HepG2 (cell line): ENCODE measurements around the gene PLXDC2. TPM values are rescaled to one million over a fixed set of nuclear protein-coding genes. Genes with fewer than 3 reads are reported as not detected.

Experiments
- ATAC-seq: fragments of 200-7000 bp; cut with Tn5 transposase; 3 replicates; pipeline ENCODE4 v1.9.1; 2020; ENCODE audit warnings: mild to moderate bottlenecking, moderate library complexity
- BruUV-seq: library from RNA; stranded (reverse); fragments of 400-500 nt; replicated peaks from 2 replicates; lab custom pipeline; 2021; lab: Mats Ljungman, UMichigan
- CTCF ChIA-PET: fragments of 300-600 bp; formaldehyde crosslinking; extraction: SDS; loops from one replicate; lab custom pipeline; 2021; ENCODE audit warnings: low total read pairs, inconsistent platforms, low intra/inter-chr PET ratio; lab: Yijun Ruan, JAX
- POLR2A ChIA-PET: fragments of 350-600 bp; sonication (Branson Sonifier 250); formaldehyde crosslinking; loops from one replicate; lab custom pipeline; 2020; ENCODE audit warnings: antibody characterized with exemption, inconsistent platforms; lab: Yijun Ruan, JAX
- DNase-seq: peaks from one replicate; pipeline ENCODE4 v3.0.0-alpha.2; 2015; ENCODE audit warnings: low spot score
- FAIRE-seq: peaks from 3 replicates; lab custom pipeline; 2011; peaks lifted over from hg19 to GRCh38; lab: Jason Lieb, UNC
- H2AFZ ChIP-seq: one replicate; pipeline ENCODE4 v1.6.1; 2011; ENCODE audit warnings: low read length, inconsistent platforms
- H3K27ac ChIP-seq: fragments of 300-600 bp; 3 replicates; pipeline ENCODE4 v1.8.0; 2011; ENCODE audit warnings: mixed run types, mild to moderate bottlenecking, mixed read lengths, low read length, inconsistent platforms; ENCODE audit not compliant: insufficient read depth; ENCODE audit errors: extremely low read length
- H3K27me3 ChIP-seq, 2 experiments: fragments of 200-600 bp in 1 of 2; 2 replicates in 1 of 2; 3 replicates in 1 of 2; pipeline versions ENCODE4 v1.6.0 to v1.8.0; 2011; ENCODE audit warnings: low read length in 2 of 2, mild to moderate bottlenecking in 2 of 2, moderate library complexity in 2 of 2, inconsistent platforms in 1 of 2; ENCODE audit not compliant: insufficient read depth in 2 of 2, control insufficient read depth in 1 of 2
- H3K36me3 ChIP-seq, 2 experiments: fragments of 200-600 bp in 1 of 2; replicated peaks in 1 of 2; 2 replicates in 1 of 2; 3 replicates in 1 of 2; pipeline versions ENCODE4 v1.5.1 to v1.8.0; 2011; ENCODE audit warnings: low read length in 2 of 2, inconsistent platforms in 1 of 2; ENCODE audit not compliant: insufficient read depth in 2 of 2, control insufficient read depth in 1 of 2
- H3K4me1 ChIP-seq: 2 replicates; pipeline ENCODE4 v1.5.1; 2012; ENCODE audit warnings: low read length, inconsistent platforms; ENCODE audit not compliant: insufficient read depth
- H3K4me2 ChIP-seq: 2 replicates; pipeline ENCODE4 v1.6.0; 2011; ENCODE audit warnings: low read depth, low read length, inconsistent platforms
- H3K4me3 ChIP-seq, 3 experiments: fragments of 200-600 bp in 1 of 3; sonication (generic), shearing (Covaris generic) in 1 of 3; replicated peaks in 1 of 3; 2 replicates each; pipeline ENCODE4 v1.5.1; 2011 to 2016; ENCODE audit warnings: low read length in 3 of 3, inconsistent platforms in 2 of 3, low read depth in 2 of 3, mild to moderate bottlenecking in 2 of 3, control low read depth in 1 of 3, mixed read lengths in 1 of 3; ENCODE audit not compliant: insufficient read depth in 1 of 3
- H3K79me2 ChIP-seq: one replicate; pipeline ENCODE4 v1.6.1; 2011; ENCODE audit warnings: low read length, inconsistent platforms; ENCODE audit not compliant: insufficient read depth
- H3K9ac ChIP-seq: 2 replicates; pipeline ENCODE4 v1.6.0; 2011; ENCODE audit warnings: mild to moderate bottlenecking, low read depth, low read length, inconsistent platforms; ENCODE audit not compliant: insufficient read depth
- H3K9me3 ChIP-seq: 2 replicates; pipeline ENCODE4 v1.5.1; 2012; ENCODE audit warnings: mild to moderate bottlenecking, low read length
- H4K20me1 ChIP-seq: 2 replicates; pipeline ENCODE4 v1.6.0; 2011; ENCODE audit warnings: inconsistent platforms, mild to moderate bottlenecking, low read length, moderate library complexity; ENCODE audit not compliant: insufficient read depth
- ATRX ChIP-seq: sonication (generic); formaldehyde crosslinking; IDR thresholded peaks from 2 replicates; pipeline ENCODE4 v1.4.0; 2020; ENCODE audit warnings: missing genetic modification reagents, borderline replicate concordance
- BCL3 ChIP-seq: sonication (generic); formaldehyde crosslinking; IDR thresholded peaks from 2 replicates; pipeline ENCODE4 v1.5.1; 2020; ENCODE audit warnings: mild to moderate bottlenecking, missing genetic modification reagents, moderate library complexity
- CC2D1A ChIP-seq: sonication (generic); formaldehyde crosslinking; IDR thresholded peaks from 2 replicates; pipeline ENCODE4 v1.8.1; 2023; ENCODE audit warnings: mild to moderate bottlenecking, missing genetic modification reagents
- FOXA1 ChIP-seq, 2 experiments: fragments of 450-650 bp in 1 of 2; sonication (generic) in 1 of 2; formaldehyde crosslinking in 1 of 2; IDR thresholded peaks; 2 replicates each; pipeline versions ENCODE4 v1.4.0 to v1.6.1; 2016 to 2020; ENCODE audit warnings: missing genetic modification reagents in 1 of 2
- HMGXB3 ChIP-seq: sonication (generic); formaldehyde crosslinking; IDR thresholded peaks from 2 replicates; pipeline ENCODE4 v1.4.0; 2020; ENCODE audit warnings: missing genetic modification reagents, borderline replicate concordance
- JUN ChIP-seq: sonication (generic); formaldehyde crosslinking; IDR thresholded peaks from 2 replicates; pipeline ENCODE4 v1.4.0; 2020; ENCODE audit warnings: mild to moderate bottlenecking, missing genetic modification reagents
- SSRP1 ChIP-seq: IDR thresholded peaks from 2 replicates; pipeline ENCODE4 v1.6.1; 2016; ENCODE audit warnings: control low read depth
- TCF12 ChIP-seq, 2 experiments: fragments of 450-650 bp in 1 of 2; sonication (generic) in 1 of 2; formaldehyde crosslinking in 1 of 2; IDR thresholded peaks; 2 replicates each; pipeline versions ENCODE4 v1.6.1 to v1.8.0; 2017 to 2022; ENCODE audit warnings: antibody characterized with exemption in 1 of 2, mild to moderate bottlenecking in 1 of 2, missing genetic modification reagents in 1 of 2, moderate library complexity in 1 of 2
- TOE1 ChIP-seq: sonication (generic); formaldehyde crosslinking; IDR thresholded peaks from 2 replicates; pipeline ENCODE4 v1.4.0; 2020; ENCODE audit warnings: mild to moderate bottlenecking, missing genetic modification reagents
- ZNF224 ChIP-seq: sonication (generic); formaldehyde crosslinking; IDR thresholded peaks from 2 replicates; pipeline ENCODE4 v1.5.0; 2020; ENCODE audit warnings: mild to moderate bottlenecking, missing genetic modification reagents
- ZNF383 ChIP-seq: sonication (generic); formaldehyde crosslinking; IDR thresholded peaks from 2 replicates; pipeline ENCODE4 v1.4.0; 2020; ENCODE audit warnings: missing genetic modification reagents, mild to moderate bottlenecking, borderline replicate concordance
- ZNF549 ChIP-seq: sonication (generic); formaldehyde crosslinking; IDR thresholded peaks from 2 replicates; pipeline ENCODE4 v1.5.0; 2020; ENCODE audit warnings: missing genetic modification reagents
- ZNF766 ChIP-seq: sonication (generic); formaldehyde crosslinking; IDR thresholded peaks from 2 replicates; pipeline ENCODE4 v1.5.0; 2020; ENCODE audit warnings: missing genetic modification reagents, borderline replicate concordance
- WGBS: methylation state at CpG from one replicate; pipeline ENCODE4 v1.1.6; 2017; ENCODE audit warnings: low lambda C conversion rate; 5-methylcytosine and 5-hydroxymethylcytosine counted together
- in situ Hi-C: cut with HindIII; loops from 2 replicates; pipeline ENCODE4 v1.10.0; 2017; ENCODE audit warnings: low pct_unique_long_range_greater_than_20kb; ENCODE audit not compliant: extremely low pct_ligation_motif_present
- intact Hi-C: fragments of 100-400 bp; cut with micrococcal nuclease; formaldehyde crosslinking; loops from one replicate; pipeline ENCODE4 v1.10.0; 2022; ENCODE audit not compliant: unreplicated experiment
- polyA plus RNA-seq, 8 experiments: library from polyadenylated mRNA; depleted of rRNA in 3 of 8; stranded (reverse) in 7 of 8; unstranded in 1 of 8; fragments of >200 nt; fragmentation: Illumina TruSeq in 4 of 8; extraction: Trizol in 4 of 8; gene quantifications; 2 replicates each; pipeline versions ENCODE4 v1.2.1 to v1.2.3, GENCODE V29; 2011 to 2016; ENCODE audit warnings: low read depth in 4 of 8, missing spikeins in 1 of 8, mixed read lengths in 1 of 8; ENCODE audit not compliant: insufficient read depth in 1 of 8
- total RNA-seq, 5 experiments: library from RNA; depleted of rRNA; stranded (reverse); fragments of >200 nt; fragmentation: Illumina TruSeq; extraction: Trizol; gene quantifications; 2 replicates each; pipeline ENCODE4 v1.2.3, GENCODE V29; 2016; ENCODE audit warnings: low read depth in 1 of 5

The PLXDC2 gene
- total and polyA plus RNA-seq, 2 of the 13 experiments (the other 11 are each of a cell fraction or from before 2014, with no cell fraction given): 2.1 to 2.4 TPM

DNA sequence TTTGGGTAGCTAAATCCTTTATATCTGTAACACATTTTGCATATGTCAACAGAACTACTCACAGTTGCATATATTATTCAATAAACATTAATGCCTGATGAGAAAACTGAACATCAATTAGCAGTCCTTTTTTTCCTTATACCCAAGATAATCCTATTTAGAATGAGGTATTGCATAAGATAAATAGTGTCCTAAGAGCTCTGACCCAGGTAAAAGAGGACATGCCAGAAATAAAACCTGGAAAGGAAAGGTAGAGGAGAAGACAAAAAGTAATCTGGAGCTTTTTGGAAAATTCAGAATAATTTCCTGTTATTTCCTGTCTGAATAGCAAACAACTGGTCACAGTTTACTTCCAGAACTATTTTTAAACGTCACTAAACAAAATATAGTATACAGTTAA, 204.4 kb downstream of the PLXDC2 start:
- in situ Hi-C loops: no loop called here
- POLR2A ChIA-PET: no interaction called here
- ATAC-seq: no peak
- no peaks in the 10 kb centered on the region for H3K79me2 ChIP-seq
- no peak overlapping the region for H3K27ac ChIP-seq
- no peak for FAIRE-seq
- no peak for DNase-seq
- H3K4me3 ChIP-seq: no peak overlapping the region
- CTCF ChIA-PET: no interaction called here
- TF ChIP-seq BCL3 (no peak), TOE1 (no peak), FOXA1 (IDR thresholded peaks at IDR 0.05) (no peak), FOXA1 (CRISPR knock-in tag; IDR thresholded peaks at IDR 0.05) (no peak), JUN (CRISPR knock-in tag) (no peak), ZNF224 (CRISPR knock-in tag) (no peak), TCF12 (IDR thresholded peaks at IDR 0.05) (no peak), TCF12 (CRISPR knock-in tag; IDR thresholded peaks at IDR 0.05) (no peak), CC2D1A (CRISPR knock-in tag) (no peak), ZNF549 (CRISPR knock-in tag) (no peak), HMGXB3 (CRISPR knock-in tag) (no peak), ZNF766 (CRISPR knock-in tag) (no peak), SSRP1 (CRISPR knock-in tag) (no peak), ATRX (CRISPR knock-in tag) (no peak), ZNF383 (CRISPR knock-in tag) (no peak)
- BruUV-seq: no TSS peak
- WGBS: 28% methylated on average over 1 of the region's 1 CpG
- no peak overlapping the region for H2AFZ ChIP-seq
- no peaks in the 10 kb centered on the region; a peak in 1 of 5 replicates for H3K36me3 ChIP-seq
- no peaks in the 10 kb centered on the region for H3K4me1 ChIP-seq
- H3K9ac ChIP-seq: no peak overlapping the region
- H3K9me3 ChIP-seq: 0 out of 2 replicates have a peak, but pooled peaks cover 8% of the 10 kb centered on the region
- no peaks in the 10 kb centered on the region for H3K27me3 ChIP-seq
- H4K20me1 ChIP-seq: no peaks in the 10 kb centered on the region
- H3K4me2 ChIP-seq: no peak overlapping the region
- intact Hi-C loops: loop anchor here (10.0 kb wide), 2 partner anchors 64 to 1416 kb away; no protein-coding TSS in a partner anchor
